A549 (cell line): ENCODE results near the gene RER1. TPM values are rescaled to one million over a fixed set of nuclear protein-coding genes. Genes with fewer than 3 reads are reported as not detected.

ENCODE experiments used
- ATAC-seq, 2 experiments: fragments of 200-7000 bp in 1 of 2; fragments of >200 bp in 1 of 2; cut with Nextera tagmentation in 1 of 2; cut with Tn5 transposase in 1 of 2; 3 replicates each; pipeline versions ENCODE4 v1.8.0 to v1.9.1; 2018 to 2020; ENCODE audit warnings: mild to moderate bottlenecking in 1 of 2, moderate library complexity in 1 of 2
- CTCF ChIA-PET: fragments of 300-600 bp; sonication (Branson Sonifier 250); formaldehyde crosslinking; extraction: SDS; loops from one replicate; lab custom pipeline; 2021; ENCODE audit warnings: antibody characterized with exemption, inconsistent platforms; lab: Yijun Ruan, JAX
- POLR2A ChIA-PET: fragments of 350-600 bp; formaldehyde crosslinking; extraction: SDS; loops from one replicate; lab custom pipeline; 2021; ENCODE audit warnings: antibody characterized with exemption, inconsistent platforms; lab: Yijun Ruan, JAX
- DNase-seq, 2 experiments: peaks; one replicate each; pipeline versions ENCODE4 v3.0.0 to v3.0.0-alpha.2; 2011 to 2016; ENCODE audit warnings: low read depth in 1 of 2, low spot score in 1 of 2
- FAIRE-seq: peaks from 2 replicates; lab custom pipeline; 2011; peaks lifted over from hg19 to GRCh38; lab: Jason Lieb, UNC
- H3K27ac ChIP-seq, 2 experiments: fragments of >200 bp; sonication (Bioruptor Twin); formaldehyde crosslinking; 3 replicates each; pipeline ENCODE4 v1.5.1; 2016 to 2017
- H3K4me1 ChIP-seq: fragments of >200 bp; sonication (Bioruptor Twin); formaldehyde crosslinking; 3 replicates; pipeline ENCODE4 v1.6.1; 2016
- H3K4me2 ChIP-seq: fragments of >200 bp; sonication (Bioruptor Twin); formaldehyde crosslinking; 3 replicates; pipeline ENCODE4 v1.6.1; 2016
- H3K4me3 ChIP-seq: fragments of >200 bp; sonication (Bioruptor Twin); formaldehyde crosslinking; 3 replicates; pipeline ENCODE4 v1.5.1; 2016
- H3K9me3 ChIP-seq: fragments of >200 bp; sonication (Bioruptor Twin); formaldehyde crosslinking; 3 replicates; pipeline ENCODE4 v1.6.1; 2016
- CHD2 ChIP-seq: fragments of 150-350 bp; IDR thresholded peaks from 2 replicates; pipeline ENCODE4 v1.6.1; 2014; ENCODE audit warnings: low read length; ENCODE audit not compliant: partially characterized antibody
- EHMT2 ChIP-seq: fragments of 200-600 bp; sonication (generic); IDR thresholded peaks from 2 replicates; pipeline ENCODE4 v1.6.1; 2016; ENCODE audit warnings: antibody characterized with exemption, low read depth, mild to moderate bottlenecking, moderate library complexity
- ESRRA ChIP-seq: fragments of 150-350 bp; IDR thresholded peaks from 2 replicates; pipeline ENCODE4 v1.6.1; 2014; ENCODE audit warnings: mild to moderate bottlenecking, low read length, borderline replicate concordance
- FOSL2 ChIP-seq, 2 experiments: fragments of 450-650 bp in 1 of 2; fragments of >200 bp in 1 of 2; sonication (Bioruptor Twin) in 1 of 2; formaldehyde crosslinking; IDR thresholded peaks; 2 replicates each; pipeline versions ENCODE4 v1.5.0 to v1.6.1; 2016 to 2020; ENCODE audit warnings: mild to moderate bottlenecking in 1 of 2, moderate library complexity in 1 of 2
- HDAC2 ChIP-seq: fragments of 200-600 bp; sonication (generic); IDR thresholded peaks from 2 replicates; pipeline ENCODE4 v1.6.1; 2016
- JUN ChIP-seq, 2 experiments: fragments of >200 bp; sonication (Bioruptor Twin); formaldehyde crosslinking; IDR thresholded peaks; 2 replicates in 1 of 2; 3 replicates in 1 of 2; pipeline ENCODE4 v1.6.1; 2016 to 2017
- KDM1A ChIP-seq: fragments of 200-600 bp; sonication (generic); IDR thresholded peaks from 2 replicates; pipeline ENCODE4 v1.6.1; 2016; ENCODE audit warnings: low read depth, mild to moderate bottlenecking
- KDM5A ChIP-seq: fragments of 200-600 bp; sonication (generic); IDR thresholded peaks from 2 replicates; pipeline ENCODE4 v1.6.1; 2016; ENCODE audit warnings: antibody characterized with exemption, mild to moderate bottlenecking
- NR3C1 ChIP-seq: fragments of >200 bp; sonication (Bioruptor Twin); formaldehyde crosslinking; IDR thresholded peaks from 3 replicates; pipeline ENCODE4 v1.6.1; 2017
- RAD21 ChIP-seq, 2 experiments: fragments of >200 bp in 1 of 2; sonication (Bioruptor Twin) in 1 of 2; formaldehyde crosslinking in 1 of 2; IDR thresholded peaks in 1 of 2; conservative IDR thresholded peaks in 1 of 2; 2 replicates in 1 of 2; 3 replicates in 1 of 2; pipeline ENCODE4 v1.6.1; 2012 to 2018; ENCODE audit warnings: inconsistent platforms in 1 of 2
- RARB ChIP-seq: fragments of 250-450 bp; sonication (Bioruptor Pico); IDR thresholded peaks from 2 replicates; pipeline ENCODE4 v1.8.0; 2021; ENCODE audit warnings: mild to moderate bottlenecking, moderate library complexity
- RCOR1 ChIP-seq: fragments of 150-350 bp; IDR thresholded peaks from 2 replicates; pipeline ENCODE4 v1.6.1; 2014; ENCODE audit warnings: antibody characterized with exemption, low read length, low read depth
- TP53 ChIP-seq: fragments of 250-450 bp; sonication (Bioruptor Pico); IDR thresholded peaks from 2 replicates; pipeline ENCODE4 v1.5.0; 2021; ENCODE audit warnings: mild to moderate bottlenecking, moderate library complexity
- ZFP36 ChIP-seq: fragments of 450-650 bp; IDR thresholded peaks from 2 replicates; pipeline ENCODE4 v1.6.1; 2014; ENCODE audit warnings: borderline replicate concordance; ENCODE audit not compliant: partially characterized antibody
- ZSCAN20 ChIP-seq: fragments of 250-450 bp; sonication (Bioruptor Pico); IDR thresholded peaks from 2 replicates; pipeline ENCODE4 v1.8.0; 2022; ENCODE audit warnings: mild to moderate bottlenecking, moderate library complexity
- WGBS: methylation state at CpG from one replicate; pipeline ENCODE4 v1.1.6; 2017; ENCODE audit errors: missing lambda C conversion rate; 5-methylcytosine and 5-hydroxymethylcytosine counted together
- polyA plus RNA-seq, 4 experiments: library from polyadenylated mRNA; depleted of rRNA in 3 of 4; stranded (reverse); fragments of >200 nt; fragmentation: RNase III in 1 of 4; extraction: RNeasy Plus Mini Kit Qiagen cat#74134 plus additional on column Dnase treatment in 1 of 4; gene quantifications; 2 replicates in 3 of 4; 3 replicates in 1 of 4; pipeline ENCODE4 v1.2.3, GENCODE V29; 2011 to 2017
- TF ChIP-seq, protein P1 (sequence below): fragments of >200 bp; sonication (Bioruptor Twin); formaldehyde crosslinking; IDR thresholded peaks from 3 replicates; pipeline ENCODE4 v1.6.1; 2016
- TF ChIP-seq, protein P2 (sequence below): IDR thresholded peaks from 2 replicates; pipeline ENCODE4 v1.6.1; 2012
- TF ChIP-seq, protein P3 (sequence below): fragments of 250-450 bp; sonication (Bioruptor Pico); IDR thresholded peaks from 2 replicates; pipeline ENCODE4 v1.5.0; 2021; ENCODE audit warnings: mild to moderate bottlenecking, moderate library complexity, borderline replicate concordance
- TF ChIP-seq, protein P4 (sequence below): fragments of 450-650 bp; IDR thresholded peaks from 2 replicates; pipeline ENCODE4 v1.6.1; 2014; ENCODE audit warnings: antibody characterized with exemption
- TF ChIP-seq, protein P5 (sequence below): IDR thresholded peaks from 2 replicates; pipeline ENCODE4 v1.6.1; 2012

Gene RER1
- polyA plus RNA-seq, 2 of the 4 experiments (the other 2 are of a cell fraction): 72.3 to 213 TPM

DNA sequence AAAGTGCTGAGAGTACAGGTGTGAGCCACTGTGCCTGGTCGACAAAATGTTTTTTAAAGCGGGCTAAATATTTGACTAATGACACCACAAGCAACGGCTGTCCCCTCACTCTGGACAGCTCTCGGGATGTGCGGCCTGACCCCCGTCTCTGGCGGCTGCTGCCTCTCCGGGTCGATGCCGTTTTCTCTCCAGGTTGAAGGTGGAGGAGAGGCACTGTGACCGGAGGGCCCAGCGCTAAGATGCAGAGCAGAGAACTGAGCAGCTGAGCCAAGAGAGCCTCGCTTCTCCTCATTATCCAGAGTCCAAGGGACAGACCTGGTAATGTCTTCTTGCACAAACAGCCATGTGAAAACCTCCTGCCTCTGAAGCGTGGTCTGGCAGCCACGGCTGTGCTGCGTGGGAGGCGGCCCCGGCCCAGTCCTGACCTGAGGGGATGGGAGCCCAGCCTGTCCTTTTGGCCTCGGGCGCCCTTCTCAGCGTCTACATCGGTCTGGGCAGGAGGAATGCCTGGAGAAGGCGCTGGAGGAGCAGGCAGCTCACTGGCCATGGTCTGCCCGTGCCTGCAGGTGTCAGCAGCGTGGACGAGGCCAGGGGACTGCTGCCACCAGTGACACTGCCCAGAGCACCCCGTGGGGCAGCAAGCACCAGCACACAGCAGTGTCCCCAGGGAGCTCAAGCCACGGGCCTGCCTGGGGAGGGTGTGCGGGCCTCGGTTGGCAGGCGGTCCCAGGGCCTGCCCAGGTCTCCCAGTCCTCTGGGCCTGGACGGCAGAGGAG, 10.6 kb upstream of the RER1 start:
- H3K27ac ChIP-seq: no peak overlapping the region
- 79% methylated on average over 22 of the region's 32 CpGs for WGBS
- no peak overlapping the region for H3K4me3 ChIP-seq
- no peak overlapping the region for H3K4me2 ChIP-seq
- CTCF ChIA-PET: interaction anchor here (1.0 to 16.3 kb wide), 26 partner anchors 8 to 245 kb away, joined by 3 to 267 read pairs (median 5); partner anchors contain the start of genes FAAP20, MORN1 and RER1
- DNase-seq (no peak), ATAC-seq (peak in 1 of 2 experiments; percentile 2; a peak in 1 of 6 replicates)
- POLR2A ChIA-PET: interaction anchor here (1.0 to 2.9 kb wide), 4 partner anchors 10 to 186 kb away, joined by 4 to 25 read pairs (median 5); partner anchors contain the start of genes FAAP20, MORN1 and RER1
- H3K4me1 ChIP-seq: no peaks in the 10 kb centered on the region
- TF ChIP-seq NR3C1: no peak
- TF ChIP-seq, protein P1, sequence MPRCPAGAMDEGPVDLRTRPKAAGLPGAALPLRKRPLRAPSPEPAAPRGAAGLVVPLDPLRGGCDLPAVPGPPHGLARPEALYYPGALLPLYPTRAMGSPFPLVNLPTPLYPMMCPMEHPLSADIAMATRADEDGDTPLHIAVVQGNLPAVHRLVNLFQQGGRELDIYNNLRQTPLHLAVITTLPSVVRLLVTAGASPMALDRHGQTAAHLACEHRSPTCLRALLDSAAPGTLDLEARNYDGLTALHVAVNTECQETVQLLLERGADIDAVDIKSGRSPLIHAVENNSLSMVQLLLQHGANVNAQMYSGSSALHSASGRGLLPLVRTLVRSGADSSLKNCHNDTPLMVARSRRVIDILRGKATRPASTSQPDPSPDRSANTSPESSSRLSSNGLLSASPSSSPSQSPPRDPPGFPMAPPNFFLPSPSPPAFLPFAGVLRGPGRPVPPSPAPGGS: no peak
- TF ChIP-seq HDAC2: no peak
- TF ChIP-seq ZSCAN20: no peak
- TF ChIP-seq, protein P2, sequence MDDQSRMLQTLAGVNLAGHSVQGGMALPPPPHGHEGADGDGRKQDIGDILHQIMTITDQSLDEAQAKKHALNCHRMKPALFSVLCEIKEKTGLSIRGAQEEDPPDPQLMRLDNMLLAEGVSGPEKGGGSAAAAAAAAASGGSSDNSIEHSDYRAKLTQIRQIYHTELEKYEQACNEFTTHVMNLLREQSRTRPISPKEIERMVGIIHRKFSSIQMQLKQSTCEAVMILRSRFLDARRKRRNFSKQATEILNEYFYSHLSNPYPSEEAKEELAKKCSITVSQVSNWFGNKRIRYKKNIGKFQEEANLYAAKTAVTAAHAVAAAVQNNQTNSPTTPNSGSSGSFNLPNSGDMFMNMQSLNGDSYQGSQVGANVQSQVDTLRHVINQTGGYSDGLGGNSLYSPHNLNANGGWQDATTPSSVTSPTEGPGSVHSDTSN: no peak
- TF ChIP-seq, protein P3, sequence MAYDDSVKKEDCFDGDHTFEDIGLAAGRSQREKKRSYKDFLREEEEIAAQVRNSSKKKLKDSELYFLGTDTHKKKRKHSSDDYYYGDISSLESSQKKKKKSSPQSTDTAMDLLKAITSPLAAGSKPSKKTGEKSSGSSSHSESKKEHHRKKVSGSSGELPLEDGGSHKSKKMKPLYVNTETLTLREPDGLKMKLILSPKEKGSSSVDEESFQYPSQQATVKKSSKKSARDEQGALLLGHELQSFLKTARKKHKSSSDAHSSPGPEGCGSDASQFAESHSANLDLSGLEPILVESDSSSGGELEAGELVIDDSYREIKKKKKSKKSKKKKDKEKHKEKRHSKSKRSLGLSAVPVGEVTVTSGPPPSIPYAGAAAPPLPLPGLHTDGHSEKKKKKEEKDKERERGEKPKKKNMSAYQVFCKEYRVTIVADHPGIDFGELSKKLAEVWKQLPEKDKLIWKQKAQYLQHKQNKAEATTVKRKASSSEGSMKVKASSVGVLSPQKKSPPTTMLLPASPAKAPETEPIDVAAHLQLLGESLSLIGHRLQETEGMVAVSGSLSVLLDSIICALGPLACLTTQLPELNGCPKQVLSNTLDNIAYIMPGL (CRISPR knock-in tag): no peak
- no peak for TF ChIP-seq KDM1A
- no peak for TF ChIP-seq KDM5A
- TF ChIP-seq ZFP36: no peak
- TF ChIP-seq FOSL2 (IDR thresholded peaks at IDR 0.05): no peak
- TF ChIP-seq FOSL2 (CRISPR knock-in tag; IDR thresholded peaks at IDR 0.05): no peak
- no peak for TF ChIP-seq TP53 (CRISPR knock-in tag)
- TF ChIP-seq, protein P4, sequence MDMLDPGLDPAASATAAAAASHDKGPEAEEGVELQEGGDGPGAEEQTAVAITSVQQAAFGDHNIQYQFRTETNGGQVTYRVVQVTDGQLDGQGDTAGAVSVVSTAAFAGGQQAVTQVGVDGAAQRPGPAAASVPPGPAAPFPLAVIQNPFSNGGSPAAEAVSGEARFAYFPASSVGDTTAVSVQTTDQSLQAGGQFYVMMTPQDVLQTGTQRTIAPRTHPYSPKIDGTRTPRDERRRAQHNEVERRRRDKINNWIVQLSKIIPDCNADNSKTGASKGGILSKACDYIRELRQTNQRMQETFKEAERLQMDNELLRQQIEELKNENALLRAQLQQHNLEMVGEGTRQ: no peak
- TF ChIP-seq RARB: no peak
- no peak for TF ChIP-seq RAD21 (conservative IDR thresholded peaks at IDR 0.05 in 1 of 2, IDR thresholded peaks at IDR 0.05 in 1 of 2)
- TF ChIP-seq, protein P5, sequence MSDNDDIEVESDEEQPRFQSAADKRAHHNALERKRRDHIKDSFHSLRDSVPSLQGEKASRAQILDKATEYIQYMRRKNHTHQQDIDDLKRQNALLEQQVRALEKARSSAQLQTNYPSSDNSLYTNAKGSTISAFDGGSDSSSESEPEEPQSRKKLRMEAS: no peak
- no peak for TF ChIP-seq ESRRA
- TF ChIP-seq RCOR1: no peak
- TF ChIP-seq EHMT2: no peak
- no peak for TF ChIP-seq CHD2
- TF ChIP-seq JUN (IDR thresholded peaks at IDR 0.05): no peak
- TF ChIP-seq, all 56 proteins: peak for 0
- FAIRE-seq: no peak
- H3K9me3 ChIP-seq: no peaks in the 10 kb centered on the region
